Activated gamma-delta T cell (primary cell): ENCODE measurements around the gene PCDHB6.
"Not testable (repeated sequence)": the region's sequence is repeated elsewhere in the genome, so short reads cannot be mapped to it uniquely, and the experiment has no call there.

ENCODE experiments used
- DNase-seq: peaks from one replicate; lab custom pipeline; 2025; lab: John Stamatoyannopoulos, UW
- total RNA-seq, 2 donors: gene quantifications; one replicate each; lab custom pipeline; 2026; lab: John Stamatoyannopoulos, UW

PCDHB6 gene
- 0 reads per million in 2 donors for total RNA-seq

- DNase-seq: no peak
Measured at GRCh38 chr5:141149812-141150211, at the start of gene PCDHB6. TSS of gene PCDHB6 (plus strand) at chr5:141150057. CDS start at chr5:141150258, 201 bp downstream.

GRCh38 chr5:141100243-141100805, 49.5 kb upstream of the PCDHB6 start, which contains the start of gene PCDHB3:
TSS of gene PCDHB3 (plus strand) at chr5:141100473. CDS start at chr5:141100650, 177 bp downstream.
- no peak for DNase-seq

- DNase-seq: no peak
Measured at GRCh38 chr5:141101059-141101458, 48.8 kb upstream of the PCDHB6 start.

- DNase-seq: not testable (repeated sequence)
Measured at GRCh38 chr5:141102070-141102469, 47.8 kb upstream of the PCDHB6 start.

- DNase-seq: not testable (repeated sequence)
Measured at GRCh38 chr5:141102471-141102870, 47.4 kb upstream of the PCDHB6 start.

- DNase-seq: no peak
Measured at GRCh38 chr5:141105350-141105749, 44.5 kb upstream of the PCDHB6 start.

GRCh38 chr5:141119250-141119649, 30.6 kb upstream of the PCDHB6 start:
- DNase-seq: no peak

GRCh38 chr5:141121563-141121962, 28.3 kb upstream of the PCDHB6 start, which contains the start of gene PCDHB4:
TSS of gene PCDHB4 (plus strand) at chr5:141121818. CDS start at chr5:141121999, 181 bp downstream.
- no peak for DNase-seq

- DNase-seq: no peak
Measured at GRCh38 chr5:141121985-141122384, 27.9 kb upstream of the PCDHB6 start.

GRCh38 chr5:141123396-141124135, 26.3 kb upstream of the PCDHB6 start:
- not testable (repeated sequence) for DNase-seq

- no peak for DNase-seq
Measured at GRCh38 chr5:141127305-141127704, 22.6 kb upstream of the PCDHB6 start.

GRCh38 chr5:141135030-141135717, 14.7 kb upstream of the PCDHB6 start, which contains the start of gene PCDHB5:
TSS of gene PCDHB5 (plus strand) at chr5:141135206. CDS start at chr5:141135435, 229 bp downstream.
- no peak for DNase-seq

GRCh38 chr5:141135718-141136266, 14.1 kb upstream of the PCDHB6 start:
- DNase-seq: no peak

GRCh38 chr5:141137346-141137745, 12.5 kb upstream of the PCDHB6 start:
- DNase-seq: not testable (repeated sequence)

GRCh38 chr5:141150224-141150992, 551 bp downstream of the PCDHB6 start:
- no peak for DNase-seq

GRCh38 chr5:141150993-141151325, 1.1 kb downstream of the PCDHB6 start:
- DNase-seq: no peak

GRCh38 chr5:141151632-141152031, 1.8 kb downstream of the PCDHB6 start:
- not testable (repeated sequence) for DNase-seq

GRCh38 chr5:141152096-141152495, 2.2 kb downstream of the PCDHB6 start:
- not testable (repeated sequence) for DNase-seq

- DNase-seq: no peak
Measured at GRCh38 chr5:141155540-141156374, 5.9 kb downstream of the PCDHB6 start.

- DNase-seq: not testable (repeated sequence)
Measured at GRCh38 chr5:141157356-141157755, 7.5 kb downstream of the PCDHB6 start.

GRCh38 chr5:141157901-141158300, 8.0 kb downstream of the PCDHB6 start:
- DNase-seq: not testable (repeated sequence)
